H1 (cell line): ENCODE results near the gene SYNJ2. TPM values are rescaled to one million over a fixed set of nuclear protein-coding genes. Genes with fewer than 3 reads are reported as not detected.

ENCODE experiments used
- CTCF ChIA-PET: fragments of 300-600 bp; sonication (Branson Sonifier 250); formaldehyde crosslinking; loops from one replicate; lab custom pipeline; 2021; ENCODE audit not compliant: partially characterized antibody; lab: Charles Lee
- POLR2A ChIA-PET: fragments of 300-600 bp; sonication (Branson Sonifier 250); formaldehyde crosslinking; loops from one replicate; lab custom pipeline; 2021; ENCODE audit warnings: inconsistent platforms; ENCODE audit not compliant: partially characterized antibody; lab: Charles Lee
- DNase-seq, 2 experiments: peaks; one replicate each; pipeline versions ENCODE4 v3.0.0 to v3.0.0-alpha.2; 2010 to 2022; ENCODE audit warnings: low spot score in 2 of 2, low read depth in 1 of 2, mixed read lengths in 1 of 2
- FAIRE-seq: peaks from 2 replicates; lab custom pipeline; 2011; peaks lifted over from hg19 to GRCh38; lab: Jason Lieb, UNC
- H2AFZ ChIP-seq: 2 replicates; pipeline ENCODE4 v1.8.1; 2012; ENCODE audit warnings: low read length, inconsistent platforms
- H2AK5ac ChIP-seq: 2 replicates; pipeline ENCODE4 v1.6.1; 2013; ENCODE audit warnings: low read depth, low read length
- H2BK120ac ChIP-seq: replicated peaks from 2 replicates; pipeline ENCODE3; 2013; ENCODE audit warnings: low read depth, low read length, inconsistent platforms
- H2BK12ac ChIP-seq: 2 replicates; pipeline ENCODE4 v1.6.1; 2013; ENCODE audit warnings: low read depth, low read length
- H2BK15ac ChIP-seq: 2 replicates; pipeline ENCODE4 v1.6.1; 2013; ENCODE audit warnings: low read length
- H2BK20ac ChIP-seq: 2 replicates; pipeline ENCODE4 v1.6.1; 2013; ENCODE audit warnings: low read length
- H2BK5ac ChIP-seq: 2 replicates; pipeline ENCODE4 v1.6.1; 2013; ENCODE audit warnings: low read depth, low read length
- H3K14ac ChIP-seq: 2 replicates; pipeline ENCODE4 v1.6.1; 2013; ENCODE audit warnings: inconsistent platforms; ENCODE audit not compliant: insufficient read length
- H3K18ac ChIP-seq: 2 replicates; pipeline ENCODE4 v1.6.1; 2013; ENCODE audit warnings: low read length; ENCODE audit errors: extremely low read depth
- H3K23ac ChIP-seq: 2 replicates; pipeline ENCODE4 v1.6.1; 2013; ENCODE audit warnings: inconsistent platforms; ENCODE audit not compliant: insufficient read length
- H3K23me2 ChIP-seq: 2 replicates; pipeline ENCODE4 v1.6.1; 2013; ENCODE audit warnings: low read depth, low read length
- H3K27ac ChIP-seq: 2 replicates; pipeline ENCODE4 v1.6.1; 2011; ENCODE audit warnings: low read depth, low read length, inconsistent platforms
- H3K27me3 ChIP-seq, 4 experiments: replicated peaks in 1 of 4; 1 replicate in 1 of 4; 2 replicates in 3 of 4; pipeline versions ENCODE4 v1.6.1 to v1.8.1; 2011 to 2013; ENCODE audit warnings: low read length in 3 of 4, mild to moderate bottlenecking in 3 of 4, inconsistent platforms in 2 of 4, mixed read lengths in 2 of 4, moderate library complexity in 1 of 4; ENCODE audit not compliant: control insufficient read depth in 3 of 4, insufficient read depth in 3 of 4; ENCODE audit errors: extremely low read depth in 1 of 4
- H3K36me3 ChIP-seq, 4 experiments: 2 replicates each; pipeline versions ENCODE4 v1.6.1 to v1.8.1; 2011 to 2013; ENCODE audit warnings: mild to moderate bottlenecking in 4 of 4, low read length in 3 of 4, moderate library complexity in 2 of 4, control low read depth in 1 of 4, inconsistent platforms in 1 of 4; ENCODE audit not compliant: insufficient read depth in 4 of 4, control insufficient read depth in 2 of 4
- H3K4ac ChIP-seq: replicated peaks from 2 replicates; pipeline ENCODE3; 2013; ENCODE audit warnings: low read length, low read depth, mixed read lengths, inconsistent platforms; ENCODE audit not compliant: insufficient read length
- H3K4me1 ChIP-seq, 4 experiments: replicated peaks in 1 of 4; 1 replicate in 1 of 4; 2 replicates in 3 of 4; pipeline versions ENCODE4 v1.6.1 to v1.8.1; 2011 to 2013; ENCODE audit warnings: low read length in 3 of 4, inconsistent platforms in 2 of 4, mixed read lengths in 1 of 4; ENCODE audit not compliant: insufficient read depth in 4 of 4, control insufficient read depth in 3 of 4
- H3K4me2 ChIP-seq, 2 experiments: 2 replicates each; pipeline versions ENCODE4 v1.6.1 to v1.8.1; 2011 to 2013; ENCODE audit warnings: low read depth in 2 of 2, low read length in 2 of 2, control low read depth in 1 of 2, inconsistent platforms in 1 of 2, mild to moderate bottlenecking in 1 of 2; ENCODE audit not compliant: insufficient read depth in 1 of 2
- H3K4me3 ChIP-seq, 4 experiments: fragments of 200-600, 300-600 bp in 1 of 4; sonication (generic), shearing (Covaris generic), sonication (Bioruptor Twin) in 1 of 4; 2 replicates each; pipeline versions ENCODE4 v1.5.1 to v1.8.1; 2011 to 2016; ENCODE audit warnings: low read length in 4 of 4, low read depth in 3 of 4, control low read depth in 2 of 4, inconsistent platforms in 2 of 4, mild to moderate bottlenecking in 2 of 4, mixed read lengths in 1 of 4, moderate library complexity in 1 of 4; ENCODE audit not compliant: insufficient read depth in 2 of 4; ENCODE audit errors: extremely low read depth in 1 of 4
- H3K56ac ChIP-seq: replicated peaks from 2 replicates; pipeline ENCODE3; 2013; ENCODE audit warnings: low read depth, mild to moderate bottlenecking, mixed read lengths, low read length, inconsistent platforms; ENCODE audit not compliant: insufficient read length
- H3K79me1 ChIP-seq: 2 replicates; pipeline ENCODE4 v1.6.1; 2013; ENCODE audit warnings: low read depth, low read length, control low read depth
- H3K79me2 ChIP-seq, 2 experiments: 2 replicates each; pipeline versions ENCODE4 v1.6.1 to v1.8.1; 2012 to 2013; ENCODE audit warnings: low read length in 2 of 2, mild to moderate bottlenecking in 2 of 2, inconsistent platforms in 1 of 2; ENCODE audit not compliant: insufficient read depth in 2 of 2, control insufficient read depth in 1 of 2
- H3K9ac ChIP-seq, 4 experiments: replicated peaks in 1 of 4; 1 replicate in 1 of 4; 2 replicates in 3 of 4; pipeline versions ENCODE4 v1.6.1 to v1.8.1; 2011 to 2013; ENCODE audit warnings: low read depth in 3 of 4, low read length in 3 of 4, control low read depth in 2 of 4, mild to moderate bottlenecking in 2 of 4, moderate library complexity in 2 of 4, inconsistent platforms in 1 of 4; ENCODE audit errors: extremely low read depth in 1 of 4
- H3K9me3 ChIP-seq, 2 experiments: 2 replicates each; pipeline versions ENCODE4 v1.6.1 to v1.8.1; 2012 to 2013; ENCODE audit warnings: mild to moderate bottlenecking in 2 of 2, moderate library complexity in 2 of 2, control low read depth in 1 of 2, inconsistent platforms in 1 of 2, low read depth in 1 of 2, low read length in 1 of 2, mixed read lengths in 1 of 2; ENCODE audit not compliant: insufficient read depth in 2 of 2
- H4K20me1 ChIP-seq, 2 experiments: replicated peaks in 1 of 2; 2 replicates each; pipeline versions ENCODE3 to v1.8.1; 2011 to 2013; ENCODE audit warnings: inconsistent platforms in 2 of 2, low read length in 2 of 2, mild to moderate bottlenecking in 1 of 2; ENCODE audit not compliant: insufficient read depth in 2 of 2, control insufficient read depth in 1 of 2
- H4K5ac ChIP-seq: 2 replicates; pipeline ENCODE4 v1.6.1; 2013; ENCODE audit warnings: low read length, low read depth, mixed read lengths, inconsistent platforms; ENCODE audit not compliant: insufficient read length
- H4K8ac ChIP-seq: 2 replicates; pipeline ENCODE4 v1.8.0; 2013; ENCODE audit warnings: mild to moderate bottlenecking, moderate library complexity, low read length, inconsistent platforms; ENCODE audit not compliant: insufficient read depth; ENCODE audit errors: extremely low read depth
- H4K91ac ChIP-seq: replicated peaks from 2 replicates; pipeline ENCODE3; 2013; ENCODE audit warnings: low read length, mixed read lengths, inconsistent platforms; ENCODE audit not compliant: insufficient read length
- ATF3 ChIP-seq: IDR thresholded peaks from 2 replicates; pipeline ENCODE4 v1.6.1; 2011; ENCODE audit warnings: low read depth, mild to moderate bottlenecking, low read length; ENCODE audit not compliant: insufficient read depth
- HDAC2 ChIP-seq, 2 experiments: fragments of 300-600 bp in 1 of 2; sonication (generic) in 1 of 2; IDR thresholded peaks; 2 replicates each; pipeline ENCODE4 v1.6.1; 2011 to 2012; ENCODE audit warnings: low read depth in 2 of 2, low read length in 2 of 2, mild to moderate bottlenecking in 2 of 2, moderate library complexity in 2 of 2, borderline replicate concordance in 1 of 2, inconsistent platforms in 1 of 2
- JUN ChIP-seq: IDR thresholded peaks from 2 replicates; pipeline ENCODE4 v1.6.1; 2011; ENCODE audit warnings: low read depth, mild to moderate bottlenecking, improper control_type of control experiment, low read length
- RAD21 ChIP-seq, 2 experiments: IDR thresholded peaks in 1 of 2; conservative IDR thresholded peaks in 1 of 2; 2 replicates each; pipeline ENCODE4 v1.6.1; 2011; ENCODE audit warnings: low read depth in 2 of 2, low read length in 2 of 2, improper control_type of control experiment in 1 of 2, inconsistent platforms in 1 of 2, mild to moderate bottlenecking in 1 of 2, moderate library complexity in 1 of 2
- RXRA ChIP-seq: IDR thresholded peaks from 2 replicates; pipeline ENCODE4 v1.6.1; 2011; ENCODE audit warnings: low read depth, mild to moderate bottlenecking, low read length, moderate library complexity; ENCODE audit not compliant: insufficient read depth
- SIN3A ChIP-seq, 2 experiments: IDR thresholded peaks in 1 of 2; conservative IDR thresholded peaks in 1 of 2; 2 replicates each; pipeline ENCODE4 v1.6.1; 2011 to 2012; ENCODE audit warnings: low read length in 2 of 2, improper control_type of control experiment in 1 of 2, low read depth in 1 of 2, mild to moderate bottlenecking in 1 of 2
- SP2 ChIP-seq: IDR thresholded peaks from 2 replicates; pipeline ENCODE4 v1.6.1; 2012; ENCODE audit warnings: mild to moderate bottlenecking, low read length, inconsistent platforms
- ZNF274 ChIP-seq: IDR thresholded peaks from 2 replicates; pipeline ENCODE4 v1.7.0; 2012; ENCODE audit warnings: low read length, borderline replicate concordance; ENCODE audit errors: extremely low read depth
- polyA plus RNA-seq, 7 experiments: library from polyadenylated mRNA; depleted of rRNA in 3 of 7; stranded (reverse) in 5 of 7; unstranded in 2 of 7; fragments of >200 nt in 5 of 7; fragments of 200-250 nt in 2 of 7; gene quantifications; 1 replicate in 5 of 7; 2 replicates in 1 of 7; 4 replicates in 1 of 7; pipeline versions ENCODE4 v1.2.1 to v1.2.3, GENCODE V29; 2011 to 2013; ENCODE audit warnings: missing spikeins in 2 of 7, mixed read lengths in 2 of 7
- total RNA-seq: library from RNA; stranded (reverse); fragmentation: NEBNext Ultra II Directional; extraction: Animal tissue kit (Norgen Biotek cat#: 25700); gene quantifications from 2 replicates; pipeline ENCODE4 v1.2.1, GENCODE V29; 2021
- TF ChIP-seq, protein P1 (sequence below), 3 experiments: IDR thresholded peaks; 1 replicate in 2 of 3; 2 replicates in 1 of 3; pipeline versions ENCODE4 v1.5.1 to v1.6.1; 2011; ENCODE audit warnings: low read length in 3 of 3, mild to moderate bottlenecking in 3 of 3, inconsistent platforms in 2 of 3, low read depth in 1 of 3, moderate library complexity in 1 of 3; ENCODE audit not compliant: insufficient read depth in 1 of 3; ENCODE audit errors: control extremely low read depth in 1 of 3
- TF ChIP-seq, protein P2 (sequence below): IDR thresholded peaks from 2 replicates; pipeline ENCODE4 v1.6.1; 2012; ENCODE audit warnings: inconsistent platforms

Gene SYNJ2
- total and polyA plus RNA-seq, 2 of the 8 experiments (the other 6 are each of a cell fraction or from before 2014, with no cell fraction given) = 3.7 to 13.9 TPM

GRCh38 chr6:158142789-158143188 is 161.1 kb downstream of the SYNJ2 start:
- Histone ChIP-seq H3K79me1 (no peaks in the 10 kb centered on the region), H3K4ac (no peak overlapping the region), H2AFZ (no peak overlapping the region), H4K8ac (no peak overlapping the region), H3K4me1 (no peaks in the 10 kb centered on the region), H3K27me3 (no peaks in the 10 kb centered on the region), H2BK12ac (no peak overlapping the region), H4K5ac (no peak overlapping the region), H3K36me3 (peaks cover 0 to 11% (median 3%) of the 10 kb centered on the region in 4 experiments; a peak in 4 of 8 replicates), H3K9ac (no peak overlapping the region), H2BK5ac (no peak overlapping the region), H3K4me3 (no peak overlapping the region), H3K9me3 (no peaks in the 10 kb centered on the region), H2BK120ac (no peak overlapping the region), H3K79me2 (no peaks in the 10 kb centered on the region), H4K91ac (no peak overlapping the region), H3K23me2 (no peaks in the 10 kb centered on the region), H3K4me2 (no peak overlapping the region), H3K27ac (no peak overlapping the region), H3K18ac (no peak overlapping the region), H2AK5ac (no peak overlapping the region), H2BK20ac (no peak overlapping the region), H4K20me1 (peaks cover 0 to 2% of the 10 kb centered on the region in 2 experiments), H3K56ac (no peak overlapping the region), H3K23ac (no peak overlapping the region), H3K14ac (no peak overlapping the region), H2BK15ac (no peak overlapping the region)
- DNase-seq (no peak), FAIRE-seq (no peak)
- ChIA-PET POLR2A (no interaction called here), CTCF (interaction anchor here (0.6 to 5.0 kb wide), 11 partner anchors 9 to 230 kb away, joined by 3 to 50 read pairs (median 5); no protein-coding TSS in a partner anchor)
- TF ChIP-seq ZNF274 (no peak), RXRA (no peak), SP2 (no peak), ATF3 (no peak), SIN3A (conservative IDR thresholded peaks at IDR 0.05 in 1 of 2, IDR thresholded peaks at IDR 0.05 in 1 of 2; ENCODE audit: low read depth in 1 of 2, low read length in 2 of 2) (no peak), RAD21 (IDR thresholded peaks at IDR 0.05 in 1 of 2, conservative IDR thresholded peaks at IDR 0.05 in 1 of 2; ENCODE audit: low read depth in 2 of 2, low read length in 2 of 2) (no peak), JUN (no peak), HDAC2 (IDR thresholded peaks at IDR 0.05; ENCODE audit: borderline replicate concordance in 1 of 2, low read depth in 2 of 2, low read length in 2 of 2) (no peak)
- TF ChIP-seq, protein P1, sequence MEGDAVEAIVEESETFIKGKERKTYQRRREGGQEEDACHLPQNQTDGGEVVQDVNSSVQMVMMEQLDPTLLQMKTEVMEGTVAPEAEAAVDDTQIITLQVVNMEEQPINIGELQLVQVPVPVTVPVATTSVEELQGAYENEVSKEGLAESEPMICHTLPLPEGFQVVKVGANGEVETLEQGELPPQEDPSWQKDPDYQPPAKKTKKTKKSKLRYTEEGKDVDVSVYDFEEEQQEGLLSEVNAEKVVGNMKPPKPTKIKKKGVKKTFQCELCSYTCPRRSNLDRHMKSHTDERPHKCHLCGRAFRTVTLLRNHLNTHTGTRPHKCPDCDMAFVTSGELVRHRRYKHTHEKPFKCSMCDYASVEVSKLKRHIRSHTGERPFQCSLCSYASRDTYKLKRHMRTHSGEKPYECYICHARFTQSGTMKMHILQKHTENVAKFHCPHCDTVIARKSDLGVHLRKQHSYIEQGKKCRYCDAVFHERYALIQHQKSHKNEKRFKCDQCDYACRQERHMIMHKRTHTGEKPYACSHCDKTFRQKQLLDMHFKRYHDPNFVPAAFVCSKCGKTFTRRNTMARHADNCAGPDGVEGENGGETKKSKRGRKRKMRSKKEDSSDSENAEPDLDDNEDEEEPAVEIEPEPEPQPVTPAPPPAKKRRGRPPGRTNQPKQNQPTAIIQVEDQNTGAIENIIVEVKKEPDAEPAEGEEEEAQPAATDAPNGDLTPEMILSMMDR (IDR thresholded peaks at IDR 0.05; ENCODE audit: control extremely low read depth in 1 of 3, insufficient read depth in 1 of 3, low read depth in 1 of 3, low read length in 3 of 3) = no peak
- TF ChIP-seq, protein P2, sequence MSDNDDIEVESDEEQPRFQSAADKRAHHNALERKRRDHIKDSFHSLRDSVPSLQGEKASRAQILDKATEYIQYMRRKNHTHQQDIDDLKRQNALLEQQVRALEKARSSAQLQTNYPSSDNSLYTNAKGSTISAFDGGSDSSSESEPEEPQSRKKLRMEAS = no peak
